KMS-11 (cell line): ENCODE results near the gene CD274.
"Not testable (repeated sequence)": the region's sequence is repeated elsewhere in the genome, so short reads cannot be mapped to it uniquely, and the experiment has no call there.

Experiments used
- H2AFZ ChIP-seq: fragments of 200-600 bp; sonication (generic); 2 replicates; pipeline ENCODE4 v1.6.1; 2016; ENCODE audit warnings: antibody characterized with exemption, mixed run types, low read depth
- H3K27ac ChIP-seq: fragments of 200-600 bp; sonication (generic); 2 replicates; pipeline ENCODE4 v1.6.1; 2016; ENCODE audit warnings: mild to moderate bottlenecking, mixed run types
- H3K27me3 ChIP-seq: fragments of 200-600 bp; sonication (generic); 2 replicates; pipeline ENCODE4 v1.6.1; 2017; ENCODE audit warnings: mild to moderate bottlenecking, low read depth, mixed run types, moderate library complexity; ENCODE audit not compliant: insufficient read depth
- H3K36me3 ChIP-seq: fragments of 200-600 bp; sonication (generic); 2 replicates; pipeline ENCODE4 v1.6.1; 2017; ENCODE audit warnings: mild to moderate bottlenecking, mixed run types; ENCODE audit not compliant: insufficient read depth
- H3K4me1 ChIP-seq: fragments of 200-600 bp; sonication (generic); 2 replicates; pipeline ENCODE4 v1.6.1; 2016; ENCODE audit warnings: mild to moderate bottlenecking, low read depth, mixed run types; ENCODE audit not compliant: poor library complexity, severe bottlenecking
- H3K4me2 ChIP-seq: fragments of 200-600 bp; sonication (generic); 2 replicates; pipeline ENCODE4 v1.7.0; 2016; ENCODE audit warnings: mild to moderate bottlenecking, mixed run types
- H3K4me3 ChIP-seq: fragments of 200-600 bp; sonication (generic); IDR thresholded peaks from 2 replicates; pipeline ENCODE4 v1.6.1; 2017; ENCODE audit warnings: low read depth, low read length, mixed read lengths; ENCODE audit not compliant: insufficient read depth
- H3K79me2 ChIP-seq: fragments of 200-600 bp; sonication (generic); 2 replicates; pipeline ENCODE4 v1.6.1; 2016; ENCODE audit warnings: low read depth, mixed run types; ENCODE audit not compliant: insufficient read depth
- H3K9ac ChIP-seq: fragments of 200-600 bp; sonication (generic); 2 replicates; pipeline ENCODE4 v1.6.1; 2016; ENCODE audit warnings: mild to moderate bottlenecking, mixed run types
- H4K20me1 ChIP-seq: fragments of 200-600 bp; sonication (generic); 2 replicates; pipeline ENCODE4 v1.6.1; 2016; ENCODE audit warnings: mild to moderate bottlenecking, mixed run types; ENCODE audit not compliant: insufficient read depth
- CTCF ChIP-seq: fragments of 200-600 bp; sonication (generic); conservative IDR thresholded peaks from 2 replicates; pipeline ENCODE4 v1.6.1; 2017; ENCODE audit warnings: low read depth, mild to moderate bottlenecking, antibody characterized with exemption, low read length, moderate library complexity, mixed read lengths

CD274 gene

GRCh38 chr9:5429873-5430564, 20.3 kb upstream of the CD274 start:
- Histone ChIP-seq H3K9ac (no peak overlapping the region), H4K20me1 (no peaks in the 10 kb centered on the region), H3K27ac (no peak overlapping the region), H3K36me3 (no peaks in the 10 kb centered on the region), H3K79me2 (no peaks in the 10 kb centered on the region), H3K4me3 (no peak overlapping the region), H3K27me3 (no peaks in the 10 kb centered on the region), H2AFZ (no peak overlapping the region), H3K4me2 (no peak overlapping the region), H3K4me1 (no peaks in the 10 kb centered on the region)
- TF ChIP-seq CTCF: no peak

GRCh38 chr9:5430912-5431311, 19.4 kb upstream of the CD274 start:
- no peaks in the 10 kb centered on the region for H3K36me3 ChIP-seq

GRCh38 chr9:5432890-5433289, 17.5 kb upstream of the CD274 start:
- H3K4me2 ChIP-seq, H3K4me1 ChIP-seq, H3K27me3 ChIP-seq, H3K9ac ChIP-seq, H3K36me3 ChIP-seq, H3K4me3 ChIP-seq, H2AFZ ChIP-seq, H4K20me1 ChIP-seq, H3K79me2 ChIP-seq, H3K27ac ChIP-seq: not testable (repeated sequence)

More at GRCh38 chr9:5430912-5431311, 19.4 kb upstream of the CD274 start:
- Histone ChIP-seq H3K27me3 (no peaks in the 10 kb centered on the region), H3K4me2 (no peak overlapping the region), H3K79me2 (no peaks in the 10 kb centered on the region), H3K4me1 (no peaks in the 10 kb centered on the region), H3K27ac (no peak overlapping the region), H4K20me1 (no peaks in the 10 kb centered on the region), H2AFZ (no peak overlapping the region), H3K9ac (no peak overlapping the region), H3K4me3 (no peak overlapping the region)
- no peak for TF ChIP-seq CTCF

- not testable (repeated sequence) for H3K79me2 ChIP-seq, H3K4me2 ChIP-seq, H3K27ac ChIP-seq, H4K20me1 ChIP-seq, H3K36me3 ChIP-seq, H3K4me1 ChIP-seq, H3K27me3 ChIP-seq, H3K9ac ChIP-seq, H2AFZ ChIP-seq, H3K4me3 ChIP-seq
Observed at GRCh38 chr9:5433328-5433727, 17.0 kb upstream of the CD274 start.

- not testable (repeated sequence) for H3K9ac ChIP-seq, H3K36me3 ChIP-seq, H3K4me1 ChIP-seq, H2AFZ ChIP-seq, H3K4me3 ChIP-seq, H3K4me2 ChIP-seq, H4K20me1 ChIP-seq, H3K79me2 ChIP-seq, H3K27ac ChIP-seq, H3K27me3 ChIP-seq
Observed at GRCh38 chr9:5433841-5434810, 16.2 kb upstream of the CD274 start.
